GM12865 (cell line): Measurements from ENCODE around the gene CDCA7.

Experiments used
- DNase-seq: peaks from one replicate; pipeline ENCODE4 v3.0.0; 2010; ENCODE audit warnings: low read depth
- H3K4me3 ChIP-seq: 2 replicates; pipeline ENCODE4 v1.5.1; 2011; ENCODE audit warnings: mild to moderate bottlenecking, low read depth, low read length, control low read depth
- CTCF ChIP-seq: IDR thresholded peaks from 2 replicates; pipeline ENCODE4 v1.5.1; 2011; ENCODE audit warnings: low read length, control low read depth, low read depth, inconsistent platforms; ENCODE audit not compliant: insufficient read depth; ENCODE audit errors: missing control alignments

CDCA7 gene

GRCh38 chr2:173350383-173350782, 4.3 kb upstream of the CDCA7 start:
- no peak overlapping the region for H3K4me3 ChIP-seq
- no peak for TF ChIP-seq CTCF
- DNase-seq, result peak; percentile 26

- TF ChIP-seq CTCF, result no peak
- no peak for DNase-seq
- no peak overlapping the region for H3K4me3 ChIP-seq
Observed at GRCh38 chr2:173351879-173352278, 2.8 kb upstream of the CDCA7 start.

GRCh38 chr2:173353556-173353955, 1.1 kb upstream of the CDCA7 start:
- H3K4me3 ChIP-seq, result peak overlapping the region; percentile 70
- no peak for TF ChIP-seq CTCF
- DNase-seq, result no peak

GRCh38 chr2:173354073-173354581, 545 bp upstream of the CDCA7 start:
- peak; percentile 83 for DNase-seq
- H3K4me3 ChIP-seq, result peak overlapping the region; percentile 70
- TF ChIP-seq CTCF, result no peak

- peak; percentile 81 for DNase-seq
- H3K4me3 ChIP-seq, result peak overlapping the region; percentile 70
- TF ChIP-seq CTCF, result no peak
Observed at GRCh38 chr2:173355132-173355865, 627 bp downstream of the CDCA7 start.

GRCh38 chr2:173355866-173356508, 1.3 kb downstream of the CDCA7 start:
- TF ChIP-seq CTCF, result no peak
- DNase-seq, result peak; percentile 25
- H3K4me3 ChIP-seq, result peak overlapping the region; percentile 70
